ENCODE results near the gene AIF1.
"Not testable (repeated sequence)": the region's sequence is repeated elsewhere in the genome, so short reads cannot be mapped to it uniquely, and the experiment has no call there.

The AIF1 gene

GRCh38 chr6:31580807-31581433 lies 34.1 kb upstream of the AIF1 start:
- DNase-seq (ENCODE audit: low spot score) = peak; percentile 91

- DNase-seq (ENCODE audit: low spot score) = no peak
These were observed 33.4 kb upstream of the AIF1 start for GRCh38 chr6:31581434-31582229.

- peak; percentile 88 for DNase-seq (ENCODE audit: low spot score)
These were observed 32.8 kb upstream of the AIF1 start, which contains the start of gene LTB for GRCh38 chr6:31582230-31582643. Gene LTB (minus strand): TSS chr6:31582424. CDS start chr6:31582417, 7 bp downstream.

GRCh38 chr6:31585491-31585890 lies 29.5 kb upstream of the AIF1 start:
- peak; percentile 70 for DNase-seq (ENCODE audit: low spot score)

- no peak for DNase-seq (ENCODE audit: low spot score)
These were observed 29.0 kb upstream of the AIF1 start, which contains the start of gene LST1 for GRCh38 chr6:31586008-31586407. Gene LST1 (plus strand): TSS chr6:31586277. CDS start chr6:31587300, 1,023 bp downstream.

- no peak for DNase-seq (ENCODE audit: low spot score)
These were observed 28.3 kb upstream of the AIF1 start for GRCh38 chr6:31586599-31587281.

GRCh38 chr6:31587791-31588777 lies 26.9 kb upstream of the AIF1 start:
- no peak for DNase-seq (ENCODE audit: low spot score)

- DNase-seq (ENCODE audit: low spot score) = no peak
These were observed 26.0 kb upstream of the AIF1 start for GRCh38 chr6:31588871-31589650.

- not testable (repeated sequence) for DNase-seq (ENCODE audit: low spot score)
These were observed 24.3 kb upstream of the AIF1 start for GRCh38 chr6:31590691-31591090.

GRCh38 chr6:31592396-31592771 lies 22.6 kb upstream of the AIF1 start:
- DNase-seq (ENCODE audit: low spot score) = no peak

GRCh38 chr6:31597006-31597405 lies 18.0 kb upstream of the AIF1 start:
- peak; percentile 86 for DNase-seq (ENCODE audit: low spot score)

- DNase-seq (ENCODE audit: low spot score) = no peak
These were observed 7.7 kb upstream of the AIF1 start for GRCh38 chr6:31607317-31607716.

GRCh38 chr6:31609519-31610406 lies 5.3 kb upstream of the AIF1 start:
- DNase-seq (ENCODE audit: low spot score) = no peak

GRCh38 chr6:31610968-31611367 lies 4.1 kb upstream of the AIF1 start:
- DNase-seq (ENCODE audit: low spot score) = no peak

GRCh38 chr6:31614075-31614619 lies 887 bp upstream of the AIF1 start:
- DNase-seq (ENCODE audit: low spot score) = no peak

GRCh38 chr6:31615748-31616147 lies 714 bp downstream of the AIF1 start:
- no peak for DNase-seq (ENCODE audit: low spot score)

GRCh38 chr6:31617010-31617409 lies 2.0 kb downstream of the AIF1 start:
- no peak for DNase-seq (ENCODE audit: low spot score)

GRCh38 chr6:31619805-31620585 lies 5.0 kb downstream of the AIF1 start:
- peak; percentile 98 for DNase-seq (ENCODE audit: low spot score)
